Measurements from ENCODE around the gene TSEN15. TPM values are rescaled to one million over a fixed set of nuclear protein-coding genes. Genes with fewer than 3 reads are reported as not detected.

TSEN15 gene
- total and polyA plus RNA-seq, 9 of the 15 experiments (the other 6 are each of a cell fraction or from before 2014, with no cell fraction given): 25.6 to 121 (median 91.3) TPM

- TF ChIP-seq, protein P1, sequence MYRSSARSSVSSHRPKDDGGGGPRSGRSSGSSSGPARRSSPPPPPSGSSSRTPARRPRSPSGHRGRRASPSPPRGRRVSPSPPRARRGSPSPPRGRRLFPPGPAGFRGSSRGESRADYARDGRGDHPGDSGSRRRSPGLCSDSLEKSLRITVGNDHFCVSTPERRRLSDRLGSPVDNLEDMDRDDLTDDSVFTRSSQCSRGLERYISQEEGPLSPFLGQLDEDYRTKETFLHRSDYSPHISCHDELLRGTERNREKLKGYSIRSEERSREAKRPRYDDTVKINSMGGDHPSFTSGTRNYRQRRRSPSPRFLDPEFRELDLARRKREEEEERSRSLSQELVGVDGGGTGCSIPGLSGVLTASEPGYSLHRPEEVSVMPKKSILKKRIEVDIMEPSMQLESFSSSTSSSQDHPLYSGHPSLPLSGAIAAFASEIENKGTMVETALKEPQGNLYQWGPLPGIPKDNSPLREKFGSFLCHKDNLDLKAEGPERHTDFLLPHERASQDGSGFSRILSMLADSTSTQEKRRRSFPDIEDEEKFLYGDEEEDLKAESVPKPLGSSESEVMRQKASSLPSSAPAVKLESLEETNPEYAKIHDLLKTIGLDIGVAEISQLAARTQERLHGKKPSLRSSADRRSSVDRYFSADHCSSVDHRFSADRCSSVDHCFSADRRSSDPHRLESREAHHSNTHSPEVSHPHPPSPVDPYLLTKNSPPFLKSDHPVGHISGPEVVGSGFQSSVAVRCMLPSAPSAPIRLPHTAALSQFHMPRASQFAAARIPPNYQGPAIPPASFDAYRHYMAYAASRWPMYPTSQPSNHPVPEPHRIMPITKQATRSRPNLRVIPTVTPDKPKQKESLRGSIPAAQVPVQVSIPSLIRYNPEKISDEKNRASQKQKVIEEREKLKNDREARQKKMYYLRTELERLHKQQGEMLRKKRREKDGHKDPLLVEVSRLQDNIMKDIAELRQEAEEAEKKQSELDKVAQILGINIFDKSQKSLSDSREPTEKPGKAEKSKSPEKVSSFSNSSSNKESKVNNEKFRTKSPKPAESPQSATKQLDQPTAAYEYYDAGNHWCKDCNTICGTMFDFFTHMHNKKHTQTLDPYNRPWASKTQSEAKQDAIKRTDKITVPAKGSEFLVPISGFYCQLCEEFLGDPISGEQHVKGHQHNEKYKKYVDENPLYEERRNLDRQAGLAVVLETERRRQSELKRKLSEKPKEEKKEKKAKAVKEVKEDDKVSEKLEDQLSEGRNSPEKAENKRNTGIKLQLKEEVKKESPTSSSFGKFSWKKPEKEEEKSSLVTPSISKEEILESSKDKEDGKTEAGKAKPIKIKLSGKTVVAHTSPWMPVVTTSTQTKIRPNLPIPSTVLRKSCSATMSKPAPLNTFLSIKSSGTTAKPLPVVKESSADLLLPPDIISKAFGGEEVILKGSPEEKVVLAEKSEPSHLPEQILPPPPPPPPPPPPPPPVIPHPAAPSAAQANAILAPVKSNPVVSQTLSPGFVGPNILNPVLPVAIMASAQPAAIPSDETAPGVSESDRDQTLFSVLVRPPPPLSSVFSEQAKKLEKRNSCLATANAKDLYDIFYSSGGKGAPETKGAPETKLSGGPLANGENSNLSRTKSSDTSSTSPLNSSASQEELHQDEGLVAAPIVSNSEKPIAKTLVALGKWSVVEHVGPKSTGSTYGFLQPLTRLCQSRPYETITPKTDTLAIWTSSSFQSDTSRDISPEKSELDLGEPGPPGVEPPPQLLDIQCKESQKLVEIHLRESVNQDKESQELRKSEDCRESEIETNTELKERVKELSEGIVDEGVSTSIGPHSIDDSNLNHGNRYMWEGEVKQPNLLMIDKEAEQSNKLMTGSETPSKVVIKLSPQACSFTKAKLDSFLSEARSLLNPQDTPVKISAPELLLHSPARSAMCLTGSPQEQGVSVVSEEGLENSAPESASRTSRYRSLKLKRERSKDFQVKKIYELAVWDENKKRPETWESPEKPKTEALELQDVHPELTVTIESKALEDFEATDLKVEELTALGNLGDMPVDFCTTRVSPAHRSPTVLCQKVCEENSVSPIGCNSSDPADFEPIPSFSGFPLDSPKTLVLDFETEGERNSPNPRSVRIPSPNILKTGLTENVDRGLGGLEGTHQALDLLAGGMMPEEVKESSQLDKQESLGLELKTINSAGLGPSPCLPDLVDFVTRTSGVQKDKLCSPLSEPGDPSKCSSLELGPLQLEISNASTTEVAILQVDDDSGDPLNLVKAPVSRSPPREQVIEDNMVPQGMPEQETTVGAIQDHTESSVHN (IDR thresholded peaks at IDR 0.05; ENCODE audit: borderline replicate concordance in 1 of 2, low read depth in 1 of 2): no peak
- no peak for TF ChIP-seq SNRNP70 (optimal IDR thresholded peaks at IDR 0.05; ENCODE audit: low read depth, low read length)
- no peak for TF ChIP-seq CREB1 (IDR thresholded peaks at IDR 0.05)
- TF ChIP-seq CREB1 (CRISPR knock-in tag; IDR thresholded peaks at IDR 0.05): no peak
- no peak for TF ChIP-seq MAFK (IDR thresholded peaks at IDR 0.05; ENCODE audit: low read length)
- no peak; the same call in 1 of the 2 replicates for TF ChIP-seq CHD2 (IDR thresholded peaks at IDR 0.05; ENCODE audit: low read depth, low read length)
- peak; percentile 14 for TF ChIP-seq RBBP5 (IDR thresholded peaks at IDR 0.05; ENCODE audit: borderline replicate concordance, insufficient read depth, low read length, poor library complexity, severe bottlenecking)
- TF ChIP-seq E4F1 (CRISPR knock-in tag; IDR thresholded peaks at IDR 0.05; ENCODE audit: borderline replicate concordance): no peak
- TF ChIP-seq, protein P2, sequence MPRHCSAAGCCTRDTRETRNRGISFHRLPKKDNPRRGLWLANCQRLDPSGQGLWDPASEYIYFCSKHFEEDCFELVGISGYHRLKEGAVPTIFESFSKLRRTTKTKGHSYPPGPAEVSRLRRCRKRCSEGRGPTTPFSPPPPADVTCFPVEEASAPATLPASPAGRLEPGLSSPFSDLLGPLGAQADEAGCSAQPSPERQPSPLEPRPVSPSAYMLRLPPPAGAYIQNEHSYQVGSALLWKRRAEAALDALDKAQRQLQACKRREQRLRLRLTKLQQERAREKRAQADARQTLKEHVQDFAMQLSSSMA (CRISPR knock-in tag; IDR thresholded peaks at IDR 0.05): no peak
- no peak; the same call in 1 of the 2 replicates for TF ChIP-seq ATF7 (IDR thresholded peaks at IDR 0.05)
- no peak; the same call in 1 of the 2 replicates for TF ChIP-seq ZNF311 (CRISPR knock-in tag; IDR thresholded peaks at IDR 0.05)
- no peak for TF ChIP-seq PTBP1 (IDR thresholded peaks at IDR 0.05; ENCODE audit: low read depth, low read length)
- TF ChIP-seq SMARCC2 (IDR thresholded peaks at IDR 0.05; ENCODE audit: low read depth): no peak
- no peak for TF ChIP-seq ZNF24 (IDR thresholded peaks at IDR 0.05)
- no peak for TF ChIP-seq SAP30 (IDR thresholded peaks at IDR 0.05; ENCODE audit: borderline replicate concordance, insufficient read depth, low read depth, low read length, poor library complexity, severe bottlenecking)
- TF ChIP-seq E2F3 (CRISPR knock-in tag; IDR thresholded peaks at IDR 0.05): no peak
- peak; percentile 59 for TF ChIP-seq CTBP1 (IDR thresholded peaks at IDR 0.05; ENCODE audit: borderline replicate concordance)
These were observed 15.6 kb upstream of the TSEN15 start (continued) for GRCh38 chr1:184035719-184036516.

All from K562 (cell line).